HepG2 (cell line): ENCODE measurements around the gene TMEM33. TPM values are rescaled to one million over a fixed set of nuclear protein-coding genes. Genes with fewer than 3 reads are reported as not detected.

Experiments
- CCDC6 ChIP-seq: sonication (generic); formaldehyde crosslinking; IDR thresholded peaks from 2 replicates; pipeline ENCODE4 v1.8.1; 2022; ENCODE audit warnings: mild to moderate bottlenecking, missing genetic modification reagents, moderate library complexity
- ERF ChIP-seq: IDR thresholded peaks from 2 replicates; pipeline ENCODE4 v1.6.1; 2018; ENCODE audit warnings: missing biosample characterization, missing genetic modification reagents
- HCFC1 ChIP-seq: fragments of 150-350 bp; IDR thresholded peaks from 2 replicates; pipeline ENCODE4 v1.6.1; 2014; ENCODE audit warnings: low read depth, low read length
- HOXA9 ChIP-seq: sonication (generic); formaldehyde crosslinking; IDR thresholded peaks from 2 replicates; pipeline ENCODE4 v1.8.1; 2022; ENCODE audit warnings: missing genetic modification reagents, mild to moderate bottlenecking, moderate library complexity, borderline replicate concordance
- MXD4 ChIP-seq: IDR thresholded peaks from 2 replicates; pipeline ENCODE4 v1.6.1; 2016; ENCODE audit warnings: mild to moderate bottlenecking, missing biosample characterization, missing genetic modification reagents
- RFXANK ChIP-seq: IDR thresholded peaks from 2 replicates; pipeline ENCODE4 v1.6.1; 2016
- SIX4 ChIP-seq: sonication (generic); formaldehyde crosslinking; IDR thresholded peaks from 2 replicates; pipeline ENCODE4 v1.4.0; 2020; ENCODE audit warnings: missing genetic modification reagents
- SOX6 ChIP-seq, 2 experiments: fragments of 450-650 bp in 1 of 2; sonication (generic) in 1 of 2; formaldehyde crosslinking in 1 of 2; IDR thresholded peaks; 2 replicates each; pipeline versions ENCODE4 v1.4.0 to v1.6.1; 2017 to 2020; ENCODE audit warnings: antibody characterized with exemption in 1 of 2, mild to moderate bottlenecking in 1 of 2, missing genetic modification reagents in 1 of 2
- SRSF9 ChIP-seq: fragments of 200-400 bp; formaldehyde crosslinking; IDR thresholded peaks from 2 replicates; pipeline ENCODE4 v1.6.1; 2018; ENCODE audit warnings: borderline replicate concordance, mild to moderate bottlenecking, low read depth, low read length; ENCODE audit not compliant: insufficient read depth, poor library complexity, severe bottlenecking
- ZC3H4 ChIP-seq: sonication (generic); formaldehyde crosslinking; IDR thresholded peaks from 2 replicates; pipeline ENCODE4 v1.4.0; 2020; ENCODE audit warnings: missing genetic modification reagents, borderline replicate concordance
- ZNF180 ChIP-seq: sonication (generic); formaldehyde crosslinking; IDR thresholded peaks from 2 replicates; pipeline ENCODE4 v1.4.0; 2020; ENCODE audit warnings: low read depth, missing genetic modification reagents, borderline replicate concordance
- ZNF234 ChIP-seq: sonication (generic); formaldehyde crosslinking; conservative IDR thresholded peaks from 2 replicates; pipeline ENCODE4 v1.5.1; 2020; ENCODE audit warnings: mild to moderate bottlenecking, missing genetic modification reagents
- ZNF441 ChIP-seq: sonication (generic); formaldehyde crosslinking; IDR thresholded peaks from 2 replicates; pipeline ENCODE4 v1.7.0; 2021; ENCODE audit warnings: missing genetic modification reagents, borderline replicate concordance
- ZNF749 ChIP-seq: sonication (generic); formaldehyde crosslinking; IDR thresholded peaks from 2 replicates; pipeline ENCODE4 v1.8.0; 2022; ENCODE audit warnings: mild to moderate bottlenecking, missing genetic modification reagents, moderate library complexity, borderline replicate concordance
- polyA plus RNA-seq, 8 experiments: library from polyadenylated mRNA; depleted of rRNA in 3 of 8; stranded (reverse) in 7 of 8; unstranded in 1 of 8; fragments of >200 nt; fragmentation: Illumina TruSeq in 4 of 8; extraction: Trizol in 4 of 8; gene quantifications; 2 replicates each; pipeline versions ENCODE4 v1.2.1 to v1.2.3, GENCODE V29; 2011 to 2016; ENCODE audit warnings: low read depth in 4 of 8, missing spikeins in 1 of 8, mixed read lengths in 1 of 8; ENCODE audit not compliant: insufficient read depth in 1 of 8
- total RNA-seq, 5 experiments: library from RNA; depleted of rRNA; stranded (reverse); fragments of >200 nt; fragmentation: Illumina TruSeq; extraction: Trizol; gene quantifications; 2 replicates each; pipeline ENCODE4 v1.2.3, GENCODE V29; 2016; ENCODE audit warnings: low read depth in 1 of 5
- TF ChIP-seq, protein P1 (sequence below): sonication (generic); formaldehyde crosslinking; IDR thresholded peaks from 2 replicates; pipeline ENCODE4 v1.5.0; 2020; ENCODE audit warnings: mild to moderate bottlenecking, missing genetic modification reagents, borderline replicate concordance
- TF ChIP-seq, protein P2 (sequence below): sonication (generic); formaldehyde crosslinking; IDR thresholded peaks from 2 replicates; pipeline ENCODE4 v1.4.0; 2020; ENCODE audit warnings: missing genetic modification reagents
- TF ChIP-seq, protein P3 (sequence below): sonication (generic); formaldehyde crosslinking; IDR thresholded peaks from 2 replicates; pipeline ENCODE4 v1.4.0; 2020; ENCODE audit warnings: mild to moderate bottlenecking, missing genetic modification reagents

TMEM33 gene
- total and polyA plus RNA-seq, 2 of the 13 experiments (the other 11 are each of a cell fraction or from before 2014, with no cell fraction given) = 36.1 to 66.6 TPM

DNA sequence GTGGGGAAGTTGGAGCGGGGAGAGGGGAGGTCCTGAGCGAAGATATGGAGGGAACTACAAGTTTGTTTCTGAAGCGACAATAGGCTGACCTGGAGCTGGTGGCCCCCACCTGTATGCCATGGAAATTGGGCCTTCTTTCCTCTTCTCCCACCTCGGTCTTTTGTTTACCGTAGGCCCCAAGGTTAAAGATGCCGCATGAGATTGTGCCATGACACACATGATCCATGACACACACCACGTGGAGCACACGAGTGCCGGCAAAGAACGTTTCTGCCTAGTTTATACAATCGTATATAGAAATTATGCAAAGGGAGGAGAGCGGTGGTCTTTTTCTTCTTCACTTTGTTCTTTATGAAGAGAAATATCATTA is 408 bp downstream of the TMEM33 start (continued):
- TF ChIP-seq ERF (CRISPR knock-in tag) (no peak), ZNF180 (CRISPR knock-in tag) (no peak), CCDC6 (no peak), HCFC1 (no peak), ZC3H4 (no peak), RFXANK (no peak), MXD4 (CRISPR knock-in tag) (peak; percentile 66; the same call in 1 of the 2 replicates), HOXA9 (no peak), SOX6 (IDR thresholded peaks at IDR 0.05) (no peak), SOX6 (CRISPR knock-in tag; IDR thresholded peaks at IDR 0.05) (0 out of 2 replicates have a peak, but pooled peaks have one; percentile 5), ZNF234 (0 out of 2 replicates have a peak, but pooled peaks have one; percentile 25), SRSF9 (no peak), SIX4 (CRISPR knock-in tag) (no peak), ZNF749 (CRISPR knock-in tag) (no peak), ZNF441 (no peak)
- TF ChIP-seq, protein P1, sequence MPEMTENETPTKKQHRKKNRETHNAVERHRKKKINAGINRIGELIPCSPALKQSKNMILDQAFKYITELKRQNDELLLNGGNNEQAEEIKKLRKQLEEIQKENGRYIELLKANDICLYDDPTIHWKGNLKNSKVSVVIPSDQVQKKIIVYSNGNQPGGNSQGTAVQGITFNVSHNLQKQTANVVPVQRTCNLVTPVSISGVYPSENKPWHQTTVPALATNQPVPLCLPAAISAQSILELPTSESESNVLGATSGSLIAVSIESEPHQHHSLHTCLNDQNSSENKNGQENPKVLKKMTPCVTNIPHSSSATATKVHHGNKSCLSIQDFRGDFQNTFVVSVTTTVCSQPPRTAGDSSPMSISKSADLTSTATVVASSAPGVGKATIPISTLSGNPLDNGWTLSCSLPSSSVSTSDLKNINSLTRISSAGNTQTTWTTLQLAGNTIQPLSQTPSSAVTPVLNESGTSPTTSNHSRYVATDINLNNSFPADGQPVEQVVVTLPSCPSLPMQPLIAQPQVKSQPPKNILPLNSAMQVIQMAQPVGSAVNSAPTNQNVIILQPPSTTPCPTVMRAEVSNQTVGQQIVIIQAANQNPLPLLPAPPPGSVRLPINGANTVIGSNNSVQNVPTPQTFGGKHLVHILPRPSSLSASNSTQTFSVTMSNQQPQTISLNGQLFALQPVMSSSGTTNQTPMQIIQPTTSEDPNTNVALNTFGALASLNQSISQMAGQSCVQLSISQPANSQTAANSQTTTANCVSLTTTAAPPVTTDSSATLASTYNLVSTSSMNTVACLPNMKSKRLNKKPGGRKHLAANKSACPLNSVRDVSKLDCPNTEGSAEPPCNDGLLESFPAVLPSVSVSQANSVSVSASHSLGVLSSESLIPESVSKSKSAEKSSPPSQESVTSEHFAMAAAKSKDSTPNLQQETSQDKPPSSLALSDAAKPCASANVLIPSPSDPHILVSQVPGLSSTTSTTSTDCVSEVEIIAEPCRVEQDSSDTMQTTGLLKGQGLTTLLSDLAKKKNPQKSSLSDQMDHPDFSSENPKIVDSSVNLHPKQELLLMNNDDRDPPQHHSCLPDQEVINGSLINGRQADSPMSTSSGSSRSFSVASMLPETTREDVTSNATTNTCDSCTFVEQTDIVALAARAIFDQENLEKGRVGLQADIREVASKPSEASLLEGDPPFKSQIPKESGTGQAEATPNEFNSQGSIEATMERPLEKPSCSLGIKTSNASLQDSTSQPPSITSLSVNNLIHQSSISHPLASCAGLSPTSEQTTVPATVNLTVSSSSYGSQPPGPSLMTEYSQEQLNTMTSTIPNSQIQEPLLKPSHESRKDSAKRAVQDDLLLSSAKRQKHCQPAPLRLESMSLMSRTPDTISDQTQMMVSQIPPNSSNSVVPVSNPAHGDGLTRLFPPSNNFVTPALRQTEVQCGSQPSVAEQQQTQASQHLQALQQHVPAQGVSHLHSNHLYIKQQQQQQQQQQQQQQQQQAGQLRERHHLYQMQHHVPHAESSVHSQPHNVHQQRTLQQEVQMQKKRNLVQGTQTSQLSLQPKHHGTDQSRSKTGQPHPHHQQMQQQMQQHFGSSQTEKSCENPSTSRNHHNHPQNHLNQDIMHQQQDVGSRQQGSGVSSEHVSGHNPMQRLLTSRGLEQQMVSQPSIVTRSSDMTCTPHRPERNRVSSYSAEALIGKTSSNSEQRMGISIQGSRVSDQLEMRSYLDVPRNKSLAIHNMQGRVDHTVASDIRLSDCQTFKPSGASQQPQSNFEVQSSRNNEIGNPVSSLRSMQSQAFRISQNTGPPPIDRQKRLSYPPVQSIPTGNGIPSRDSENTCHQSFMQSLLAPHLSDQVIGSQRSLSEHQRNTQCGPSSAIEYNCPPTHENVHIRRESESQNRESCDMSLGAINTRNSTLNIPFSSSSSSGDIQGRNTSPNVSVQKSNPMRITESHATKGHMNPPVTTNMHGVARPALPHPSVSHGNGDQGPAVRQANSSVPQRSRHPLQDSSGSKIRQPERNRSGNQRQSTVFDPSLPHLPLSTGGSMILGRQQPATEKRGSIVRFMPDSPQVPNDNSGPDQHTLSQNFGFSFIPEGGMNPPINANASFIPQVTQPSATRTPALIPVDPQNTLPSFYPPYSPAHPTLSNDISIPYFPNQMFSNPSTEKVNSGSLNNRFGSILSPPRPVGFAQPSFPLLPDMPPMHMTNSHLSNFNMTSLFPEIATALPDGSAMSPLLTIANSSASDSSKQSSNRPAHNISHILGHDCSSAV (CRISPR knock-in tag) = no peak
- TF ChIP-seq, protein P2, sequence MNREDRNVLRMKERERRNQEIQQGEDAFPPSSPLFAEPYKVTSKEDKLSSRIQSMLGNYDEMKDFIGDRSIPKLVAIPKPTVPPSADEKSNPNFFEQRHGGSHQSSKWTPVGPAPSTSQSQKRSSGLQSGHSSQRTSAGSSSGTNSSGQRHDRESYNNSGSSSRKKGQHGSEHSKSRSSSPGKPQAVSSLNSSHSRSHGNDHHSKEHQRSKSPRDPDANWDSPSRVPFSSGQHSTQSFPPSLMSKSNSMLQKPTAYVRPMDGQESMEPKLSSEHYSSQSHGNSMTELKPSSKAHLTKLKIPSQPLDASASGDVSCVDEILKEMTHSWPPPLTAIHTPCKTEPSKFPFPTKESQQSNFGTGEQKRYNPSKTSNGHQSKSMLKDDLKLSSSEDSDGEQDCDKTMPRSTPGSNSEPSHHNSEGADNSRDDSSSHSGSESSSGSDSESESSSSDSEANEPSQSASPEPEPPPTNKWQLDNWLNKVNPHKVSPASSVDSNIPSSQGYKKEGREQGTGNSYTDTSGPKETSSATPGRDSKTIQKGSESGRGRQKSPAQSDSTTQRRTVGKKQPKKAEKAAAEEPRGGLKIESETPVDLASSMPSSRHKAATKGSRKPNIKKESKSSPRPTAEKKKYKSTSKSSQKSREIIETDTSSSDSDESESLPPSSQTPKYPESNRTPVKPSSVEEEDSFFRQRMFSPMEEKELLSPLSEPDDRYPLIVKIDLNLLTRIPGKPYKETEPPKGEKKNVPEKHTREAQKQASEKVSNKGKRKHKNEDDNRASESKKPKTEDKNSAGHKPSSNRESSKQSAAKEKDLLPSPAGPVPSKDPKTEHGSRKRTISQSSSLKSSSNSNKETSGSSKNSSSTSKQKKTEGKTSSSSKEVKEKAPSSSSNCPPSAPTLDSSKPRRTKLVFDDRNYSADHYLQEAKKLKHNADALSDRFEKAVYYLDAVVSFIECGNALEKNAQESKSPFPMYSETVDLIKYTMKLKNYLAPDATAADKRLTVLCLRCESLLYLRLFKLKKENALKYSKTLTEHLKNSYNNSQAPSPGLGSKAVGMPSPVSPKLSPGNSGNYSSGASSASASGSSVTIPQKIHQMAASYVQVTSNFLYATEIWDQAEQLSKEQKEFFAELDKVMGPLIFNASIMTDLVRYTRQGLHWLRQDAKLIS (CRISPR knock-in tag) = no peak
- TF ChIP-seq, protein P3, sequence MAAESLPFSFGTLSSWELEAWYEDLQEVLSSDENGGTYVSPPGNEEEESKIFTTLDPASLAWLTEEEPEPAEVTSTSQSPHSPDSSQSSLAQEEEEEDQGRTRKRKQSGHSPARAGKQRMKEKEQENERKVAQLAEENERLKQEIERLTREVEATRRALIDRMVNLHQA (CRISPR knock-in tag) = no peak
